HG03460 (cell line): ENCODE results near the gene PDLIM3.
"Not testable (repeated sequence)": the region's sequence is repeated elsewhere in the genome, so short reads cannot be mapped to it uniquely, and the experiment has no call there.

Experiments
- ATAC-seq: cut with Tn5 transposase; IDR thresholded peaks from one replicate; pipeline ENCODE4 v1.9.1; 2021; ENCODE audit not compliant: unreplicated experiment

Gene PDLIM3, protein sequence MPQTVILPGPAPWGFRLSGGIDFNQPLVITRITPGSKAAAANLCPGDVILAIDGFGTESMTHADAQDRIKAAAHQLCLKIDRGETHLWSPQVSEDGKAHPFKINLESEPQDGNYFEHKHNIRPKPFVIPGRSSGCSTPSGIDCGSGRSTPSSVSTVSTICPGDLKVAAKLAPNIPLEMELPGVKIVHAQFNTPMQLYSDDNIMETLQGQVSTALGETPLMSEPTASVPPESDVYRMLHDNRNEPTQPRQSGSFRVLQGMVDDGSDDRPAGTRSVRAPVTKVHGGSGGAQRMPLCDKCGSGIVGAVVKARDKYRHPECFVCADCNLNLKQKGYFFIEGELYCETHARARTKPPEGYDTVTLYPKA

GRCh38 chr4:185534866-185535611 lies at the start of gene PDLIM3:
Gene PDLIM3, minus strand, starts transcription at chr4:185535507. Its CDS starts 73 bp downstream, at chr4:185535434.
- ATAC-seq, result no peak

DNA sequence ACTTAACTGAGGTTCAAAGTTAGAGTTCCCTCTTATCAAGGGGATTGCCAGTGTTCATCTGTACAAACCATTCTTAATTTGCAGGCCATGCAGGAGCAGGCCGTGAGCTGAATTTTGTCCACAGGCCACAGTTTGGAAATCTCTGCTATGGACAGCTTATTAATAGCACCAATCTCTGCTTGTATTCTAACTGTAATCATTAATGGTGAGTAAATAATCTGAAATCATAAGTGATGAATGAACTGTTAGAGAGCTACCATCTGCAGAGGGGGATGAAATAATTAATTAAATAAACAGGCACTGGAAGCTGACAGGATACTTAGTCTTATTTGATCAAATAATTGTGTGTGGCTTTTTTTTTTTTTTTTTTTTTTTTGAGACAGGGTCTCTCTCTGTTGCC lies 48.5 kb upstream of the PDLIM3 start:
- no peak for ATAC-seq

DNA sequence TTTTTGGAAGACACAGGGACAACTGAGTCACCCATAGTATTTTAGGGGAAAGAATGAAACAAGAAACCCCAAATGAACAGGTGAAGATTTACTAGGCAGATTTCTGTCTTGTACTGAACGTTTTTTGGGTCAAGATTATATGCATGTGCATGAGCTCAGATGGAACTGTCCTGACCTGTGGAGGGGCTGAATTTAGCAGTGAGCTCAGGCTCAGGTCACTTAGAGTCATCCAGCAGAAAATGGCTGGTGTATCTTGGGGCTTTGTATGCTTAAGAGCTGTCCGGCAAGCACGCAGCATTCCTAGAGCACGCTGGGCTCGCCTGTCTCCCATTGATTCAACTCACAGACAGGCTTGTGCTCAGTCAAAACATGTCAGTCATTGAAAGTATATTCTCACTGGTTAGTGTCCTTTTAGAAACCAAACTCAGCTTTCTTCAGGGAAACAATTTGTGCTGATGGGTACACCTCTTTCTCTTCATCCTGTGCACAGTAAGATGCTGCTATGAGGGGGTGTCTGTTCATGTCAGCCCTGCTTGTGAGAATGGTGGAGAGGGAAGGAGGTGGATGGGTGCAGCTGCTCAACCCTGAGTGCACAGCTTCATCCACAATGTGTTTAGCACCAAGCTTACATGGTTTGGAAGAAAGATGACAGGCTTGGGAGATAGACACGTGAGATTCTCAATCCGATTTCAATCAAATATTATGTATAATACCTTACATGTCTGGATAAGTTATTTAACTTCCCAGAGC lies 47.5 kb upstream of the PDLIM3 start:
- no peak for ATAC-seq

DNA sequence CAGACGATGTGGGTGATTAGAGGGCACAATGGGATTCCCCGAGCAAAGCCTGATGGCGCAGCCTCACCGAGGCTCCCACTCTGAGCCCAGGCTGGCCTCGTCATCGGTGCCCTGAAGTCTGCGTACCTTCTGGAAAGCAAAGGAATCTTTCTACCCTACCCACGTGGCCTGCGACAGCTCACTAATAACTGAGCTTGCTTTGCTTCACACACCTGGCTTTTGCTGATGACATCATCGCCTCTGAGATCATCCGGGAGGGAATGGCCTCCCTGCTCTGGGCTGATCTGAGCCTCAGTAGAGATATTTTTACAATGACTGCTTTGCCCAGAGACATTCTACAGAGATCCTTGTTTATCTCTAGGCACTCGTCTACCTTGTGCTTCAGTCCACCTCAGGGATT lies 45.4 kb upstream of the PDLIM3 start:
- ATAC-seq, result no peak

DNA sequence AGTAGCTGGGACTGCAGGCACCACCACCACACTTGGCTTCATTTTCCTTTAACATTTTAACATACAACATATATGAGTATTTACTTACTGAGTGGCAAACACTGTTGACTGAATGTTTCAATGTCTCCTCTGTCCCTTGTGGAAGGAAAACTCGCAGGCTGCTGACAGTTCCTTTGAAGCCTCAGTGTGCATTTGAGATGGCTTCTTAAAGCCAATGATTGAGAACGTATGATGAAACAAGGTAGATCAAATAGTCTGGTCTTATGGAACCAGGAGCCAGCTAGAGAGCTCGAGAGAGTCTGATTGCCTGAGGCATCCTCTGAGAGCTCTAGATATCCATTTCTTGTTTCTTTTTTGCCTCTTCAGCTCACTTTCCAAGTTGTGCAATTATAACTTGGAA lies 43.0 kb upstream of the PDLIM3 start:
- ATAC-seq, result no peak

- no peak for ATAC-seq
Measured at GRCh38 chr4:185576962-185577950, 41.9 kb upstream of the PDLIM3 start.

GRCh38 chr4:185576314-185576961 lies 41.1 kb upstream of the PDLIM3 start:
- no peak for ATAC-seq

DNA sequence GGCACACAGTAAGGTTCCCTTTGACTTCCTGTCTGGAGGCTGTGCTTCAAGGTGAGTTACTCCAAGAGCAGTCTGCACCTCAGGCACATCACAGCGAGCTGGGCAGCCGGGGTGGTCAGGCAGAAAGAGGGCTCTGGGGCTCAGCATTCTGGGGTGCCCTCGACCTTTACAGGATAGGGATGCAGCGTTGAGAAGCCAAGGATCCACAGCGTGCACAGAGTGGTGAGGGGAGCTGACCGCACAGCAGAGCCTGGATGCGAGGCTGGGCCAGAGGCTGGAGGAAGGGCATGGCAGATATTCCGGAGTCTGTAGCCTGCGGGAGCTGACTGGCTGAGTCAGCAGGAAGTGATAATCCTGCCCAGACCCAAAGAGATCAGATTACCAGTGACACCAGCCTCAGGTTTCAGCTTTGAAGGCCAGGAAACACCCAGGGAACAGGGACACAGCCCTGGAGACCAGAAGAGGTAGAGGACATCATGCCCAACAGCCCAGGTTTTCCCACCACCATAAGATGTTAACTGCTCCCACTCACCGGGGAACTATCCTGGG lies 38.4 kb upstream of the PDLIM3 start:
- no peak for ATAC-seq

DNA sequence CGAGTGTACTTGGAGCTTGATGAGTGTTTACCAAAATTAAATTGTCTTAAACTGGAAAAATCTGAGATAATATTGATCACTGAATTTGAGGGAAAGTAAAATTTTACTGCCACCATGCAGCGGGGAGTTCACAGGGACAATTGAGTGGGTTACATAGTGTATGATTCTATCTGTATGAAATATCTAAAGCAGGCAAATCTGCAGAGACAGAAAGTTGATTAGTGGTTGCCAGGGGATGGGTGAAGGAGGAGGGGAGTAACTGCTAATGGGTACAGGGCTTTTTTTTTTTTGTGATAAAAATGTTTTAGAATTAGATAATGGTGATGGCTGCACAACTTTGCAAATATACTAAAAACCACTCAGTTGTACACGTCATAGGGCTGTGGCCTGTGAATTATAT lies 35.4 kb upstream of the PDLIM3 start:
- no peak for ATAC-seq

DNA sequence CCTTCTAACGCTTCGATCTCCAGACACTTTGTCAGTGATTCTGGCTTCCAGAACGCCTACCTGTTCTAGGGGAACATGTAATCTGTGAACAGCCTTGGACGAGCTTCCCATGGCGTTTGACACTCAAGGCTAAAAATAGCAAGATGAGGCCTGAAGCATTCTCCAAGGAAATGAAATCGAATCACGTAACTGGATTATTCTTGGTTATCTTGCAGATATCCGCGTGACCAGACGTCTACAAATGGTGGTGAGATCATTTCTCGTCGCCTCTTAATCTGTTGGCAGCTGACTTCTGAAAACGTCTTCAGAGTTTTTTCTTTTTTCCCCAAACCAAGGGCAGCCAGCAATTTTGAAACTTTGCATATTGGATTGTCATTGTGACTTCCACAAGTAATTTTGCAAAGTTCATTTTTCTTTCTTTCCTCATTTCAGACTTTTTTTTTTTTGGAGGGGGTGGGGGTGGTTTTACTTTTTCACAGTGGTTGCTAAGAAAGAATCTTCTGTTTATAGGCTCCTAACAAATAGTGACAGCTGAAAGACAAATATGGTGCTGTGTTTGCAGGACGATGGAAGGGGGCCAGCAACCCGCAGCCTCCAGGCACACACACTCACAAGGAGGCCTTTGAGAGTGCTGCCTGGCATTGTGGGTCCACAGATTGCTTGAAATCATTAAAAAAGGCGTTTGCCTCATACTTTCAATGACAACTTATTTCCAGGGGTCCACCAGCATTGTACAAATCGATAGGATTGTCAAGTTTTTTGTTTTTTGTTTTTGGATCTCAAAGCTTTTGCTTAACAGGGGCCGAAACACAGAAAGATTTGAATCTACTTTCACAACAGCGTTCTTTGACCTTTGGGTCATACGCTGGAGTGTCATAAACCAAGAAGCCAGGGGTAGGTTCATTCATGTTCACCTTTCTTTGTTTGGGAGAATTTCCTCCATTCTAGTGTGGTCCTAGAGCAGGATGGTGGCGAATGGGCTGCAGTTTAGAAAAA lies 32.4 kb upstream of the PDLIM3 start:
- ATAC-seq, result no peak

DNA sequence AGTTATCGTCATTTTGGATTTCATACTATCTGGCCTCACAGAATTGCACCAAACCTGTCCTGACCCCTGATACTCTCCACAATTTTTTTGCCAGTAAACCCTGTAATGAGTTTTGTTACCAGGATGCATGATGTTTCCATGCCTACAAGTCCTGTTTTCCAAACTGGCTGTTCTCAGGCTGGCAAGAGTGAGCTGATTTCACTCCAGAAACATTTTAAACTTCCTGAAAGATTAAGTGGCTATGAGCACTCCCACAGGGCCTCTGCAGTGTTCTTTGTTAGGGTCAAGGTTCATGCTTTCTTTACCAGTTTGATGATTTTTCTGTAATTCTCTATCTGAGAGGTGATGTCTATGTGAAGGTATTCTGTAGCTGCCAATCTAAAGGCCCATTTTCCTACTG lies 31.7 kb upstream of the PDLIM3 start:
- no peak for ATAC-seq

GRCh38 chr4:185566425-185566824 lies 31.1 kb upstream of the PDLIM3 start:
- ATAC-seq, result no peak

DNA sequence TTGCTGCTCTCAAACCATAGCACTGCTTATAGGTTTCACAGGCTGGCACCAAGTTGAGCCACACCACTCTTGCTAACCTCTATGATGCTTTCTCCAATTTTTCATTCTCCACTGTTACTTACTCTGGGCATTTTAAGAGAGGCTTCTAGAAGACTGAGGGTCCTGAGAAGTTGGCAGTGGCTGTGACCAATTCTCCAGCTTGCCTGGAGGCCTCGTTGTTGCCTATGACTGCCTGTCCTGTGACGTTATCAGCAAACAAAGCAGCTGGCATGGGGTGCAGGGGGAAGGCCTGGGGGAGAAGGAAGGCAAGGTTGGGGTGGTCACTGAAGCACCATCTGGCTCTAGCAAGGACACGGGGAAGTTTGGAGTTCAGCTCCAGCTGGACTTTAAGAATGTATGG lies 30.4 kb upstream of the PDLIM3 start:
- ATAC-seq, result no peak

GRCh38 chr4:185564349-185564748 lies 29.0 kb upstream of the PDLIM3 start:
- ATAC-seq, result no peak

DNA sequence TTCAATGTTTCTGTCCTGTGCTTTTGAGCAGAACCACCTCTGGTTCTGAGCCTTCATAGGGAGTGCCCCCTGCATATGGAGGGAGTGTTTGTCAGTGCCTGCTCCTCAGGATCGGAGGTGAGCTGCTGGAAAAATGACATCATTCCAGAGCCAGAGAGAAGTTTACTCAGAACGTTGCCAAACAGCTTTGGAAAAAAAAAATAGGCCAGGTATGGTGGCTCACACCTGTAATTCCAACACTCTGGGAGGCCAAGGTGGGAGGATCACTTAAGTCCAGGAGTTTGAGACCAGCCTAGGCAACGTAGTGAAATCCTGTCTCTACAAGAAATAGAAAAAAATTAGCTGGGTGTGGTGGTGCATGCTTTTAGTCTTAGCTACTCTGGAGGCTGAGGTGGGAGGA lies 27.2 kb upstream of the PDLIM3 start:
- no peak for ATAC-seq

DNA sequence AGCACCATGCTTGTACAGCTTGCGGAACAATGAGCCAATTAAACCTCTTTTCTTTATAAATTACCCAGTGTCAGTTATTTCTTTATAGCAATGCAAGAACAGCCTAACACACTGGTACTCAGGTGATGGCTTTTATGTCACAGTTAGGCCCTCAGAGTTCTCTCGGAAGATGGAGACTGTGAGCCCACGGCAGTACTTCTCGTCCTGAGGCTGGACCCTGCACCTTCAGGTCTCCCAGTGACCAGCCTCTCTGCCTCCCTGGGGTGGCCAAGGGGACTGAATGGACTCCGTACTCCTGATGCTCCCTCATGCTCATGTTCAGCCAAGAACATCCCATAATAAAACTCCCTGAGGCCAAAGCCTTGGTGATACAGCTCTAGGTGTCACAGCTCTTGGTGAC lies 25.0 kb upstream of the PDLIM3 start:
- ATAC-seq, result no peak

- ATAC-seq, result no peak
Measured at GRCh38 chr4:185559915-185560281, 24.6 kb upstream of the PDLIM3 start.

DNA sequence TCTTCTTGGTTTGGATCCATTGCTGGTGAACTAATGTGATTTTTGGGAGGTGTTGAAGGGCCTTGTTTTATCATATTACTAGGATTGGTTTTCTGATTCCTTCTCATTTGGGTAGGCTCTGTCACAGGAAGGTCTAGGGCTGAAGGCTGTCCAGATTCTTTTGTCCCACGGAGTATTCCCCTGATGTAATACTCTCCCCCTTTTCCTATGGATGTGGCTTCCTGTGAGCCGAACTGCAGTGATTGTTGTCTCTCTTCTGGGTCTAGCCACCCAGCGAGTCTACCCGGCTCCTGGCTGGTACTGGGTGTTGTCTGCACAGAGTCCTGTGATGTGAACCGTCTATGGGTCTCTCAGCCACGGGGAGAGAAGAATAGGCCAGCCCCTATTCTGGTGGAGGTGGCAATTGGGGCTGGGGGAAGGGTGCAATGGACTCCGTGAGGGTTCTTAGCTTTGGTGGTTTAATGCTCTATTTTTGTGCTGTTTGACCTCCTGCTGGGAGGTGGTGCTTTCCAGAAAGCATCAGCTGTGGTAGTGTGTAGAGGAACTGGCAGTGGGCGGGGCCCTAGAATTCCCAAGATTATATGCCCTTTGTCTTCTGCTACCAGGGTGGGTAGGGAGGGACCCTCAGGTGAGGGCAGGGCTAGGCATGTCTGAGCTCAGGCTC lies 24.1 kb upstream of the PDLIM3 start:
- not testable (repeated sequence) for ATAC-seq
